Naive thymus-derived CD4-positive, alpha-beta T cell (primary cell): ENCODE results near the gene OXGR1. TPM values are rescaled to one million over a fixed set of nuclear protein-coding genes. Genes with fewer than 3 reads are reported as not detected.
A peak's percentile ranks its signal among the peaks of the same experiment; 100 is the strongest.

Experiments
- ATAC-seq: fragments of 150-1000 bp; cut with Tn5 transposase; 2 replicates; pipeline ENCODE4 v1.10.0; 2021; ENCODE audit warnings: mild to moderate bottlenecking, moderate library complexity
- CTCF ChIA-PET: fragments of 350-600 bp; sonication (Branson Sonifier 250); formaldehyde crosslinking; loops from one replicate; lab custom pipeline; 2021; ENCODE audit warnings: antibody characterized with exemption; lab: Charles Lee
- POLR2A ChIA-PET: fragments of 350-600 bp; sonication (Branson Sonifier 250); formaldehyde crosslinking; loops from one replicate; lab custom pipeline; 2021; ENCODE audit warnings: antibody characterized with exemption, inconsistent platforms; lab: Charles Lee
- DNase-seq, 9 donors: peaks; one replicate each; pipeline versions ENCODE4 v3.0.0 to v3.0.0-alpha.2; 2020 to 2022; ENCODE audit warnings: mixed read lengths in 1 of 9
- H3K27ac ChIP-seq: one replicate; pipeline ENCODE4 v1.7.0; 2013; ENCODE audit warnings: mild to moderate bottlenecking, low read depth, low read length, moderate library complexity
- H3K27me3 ChIP-seq, 2 donors: one replicate each; pipeline ENCODE4 v1.7.0; 2013; ENCODE audit warnings: low read length in 2 of 2, mild to moderate bottlenecking in 2 of 2, moderate library complexity in 2 of 2; ENCODE audit not compliant: control insufficient read depth in 2 of 2, insufficient read depth in 2 of 2
- H3K36me3 ChIP-seq, 3 experiments: 1 replicate in 2 of 3; 2 replicates in 1 of 3; pipeline ENCODE4 v1.7.0; 2013; ENCODE audit warnings: low read length in 3 of 3, mild to moderate bottlenecking in 3 of 3, moderate library complexity in 1 of 3; ENCODE audit not compliant: insufficient read depth in 3 of 3, control insufficient read depth in 2 of 3
- H3K4me1 ChIP-seq, 2 donors: one replicate each; pipeline ENCODE4 v1.7.0; 2013; ENCODE audit warnings: low read length in 2 of 2, mild to moderate bottlenecking in 2 of 2, moderate library complexity in 1 of 2; ENCODE audit not compliant: control insufficient read depth in 2 of 2, insufficient read depth in 2 of 2
- H3K4me3 ChIP-seq: 2 replicates; pipeline ENCODE4 v1.7.0; 2013; ENCODE audit warnings: mild to moderate bottlenecking, low read length
- H3K9me3 ChIP-seq, 3 experiments: 1 replicate in 2 of 3; 2 replicates in 1 of 3; pipeline ENCODE4 v1.7.0; 2013; ENCODE audit warnings: low read length in 3 of 3; ENCODE audit not compliant: control insufficient read depth in 2 of 3
- H3K27ac Mint-ChIP-seq, 9 donors: one replicate each; pipeline ENCODE4 v1.8.0; 2020 to 2022; ENCODE audit warnings: mixed read lengths in 9 of 9, mild to moderate bottlenecking in 8 of 9, moderate library complexity in 5 of 9, inconsistent platforms in 2 of 9
- H3K27me3 Mint-ChIP-seq, 5 donors: one replicate each; pipeline ENCODE4 v1.8.0; 2021 to 2022; ENCODE audit warnings: mixed read lengths in 5 of 5, mild to moderate bottlenecking in 1 of 5
- H3K36me3 Mint-ChIP-seq, 5 donors: one replicate each; pipeline ENCODE4 v1.8.0; 2020 to 2022; ENCODE audit warnings: mixed read lengths in 5 of 5, mild to moderate bottlenecking in 3 of 5, inconsistent platforms in 1 of 5
- H3K4me1 Mint-ChIP-seq, 7 donors: one replicate each; pipeline ENCODE4 v1.8.0; 2020 to 2022; ENCODE audit warnings: mixed read lengths in 7 of 7, mild to moderate bottlenecking in 3 of 7, inconsistent platforms in 1 of 7
- H3K4me3 Mint-ChIP-seq, 10 donors: one replicate each; pipeline ENCODE4 v1.8.0; 2020 to 2022; ENCODE audit warnings: mild to moderate bottlenecking in 10 of 10, mixed read lengths in 10 of 10, moderate library complexity in 6 of 10, inconsistent platforms in 2 of 10
- H3K9me3 Mint-ChIP-seq, 11 donors: one replicate each; pipeline ENCODE4 v1.8.0; 2020 to 2022; ENCODE audit warnings: mixed read lengths in 11 of 11, mild to moderate bottlenecking in 4 of 11, inconsistent platforms in 1 of 11, moderate library complexity in 1 of 11
- intact Hi-C, 2 donors: fragments of 100-400 bp; cut with micrococcal nuclease; formaldehyde crosslinking; loops; one replicate each; pipeline ENCODE4 v1.15.1; 2023
- polyA plus RNA-seq, 2 donors: library from polyadenylated mRNA; unstranded; fragments of 300-500 nt; fragmentation: Illumina TruSeq; gene quantifications; one replicate each; pipeline ENCODE4 v1.2.3, GENCODE V29; 2021
- total RNA-seq, 6 experiments: library from RNA in 5 of 6; stranded (reverse) in 5 of 6; gene quantifications; 1 replicate in 5 of 6; 2 replicates in 1 of 6; pipeline ENCODE4 v1.2.3 and lab custom pipeline; 2021 to 2026

OXGR1 gene
- total and polyA plus RNA-seq, 7 experiments from 2014 or later, result not detected

- Mint-ChIP-seq H3K27ac (no peak overlapping the region), H3K9me3 (peaks cover 0 to 4% (median 0%) of the 10 kb centered on the region in 11 donors), H3K27me3 (peaks cover 8 to 52% (median 44%) of the 10 kb centered on the region in 5 donors), H3K36me3 (peaks cover 0 to 4% (median 0%) of the 10 kb centered on the region in 5 donors), H3K4me1 (peaks cover 3 to 13% (median 7%) of the 10 kb centered on the region in 7 donors), H3K4me3 (no peak overlapping the region)
- Histone ChIP-seq H3K27me3 (no peaks in the 10 kb centered on the region), H3K36me3 (no peaks in the 10 kb centered on the region), H3K9me3 (no peaks in the 10 kb centered on the region), H3K27ac (no peak overlapping the region), H3K4me1 (no peaks in the 10 kb centered on the region), H3K4me3 (no peak overlapping the region)
- CTCF ChIA-PET, result no interaction called here
- intact Hi-C loops, result loop anchor here in 1 of 2 donors (10.0 kb wide), 1 partner anchor 793 kb away; no protein-coding TSS in a partner anchor
- POLR2A ChIA-PET, result no interaction called here
- DNase-seq (no peak), ATAC-seq (no peak)
Observed at GRCh38 chr13:97011446-97012131, 17.3 kb upstream of the OXGR1 start.

- H3K4me3 Mint-ChIP-seq, result no peak overlapping the region
- CTCF ChIA-PET, result no interaction called here
- POLR2A ChIA-PET, result no interaction called here
- no peak for ATAC-seq
- Histone ChIP-seq H3K4me1 (no peaks in the 10 kb centered on the region), H3K9me3 (no peaks in the 10 kb centered on the region), H3K27me3 (no peaks in the 10 kb centered on the region), H3K4me3 (no peak overlapping the region), H3K36me3 (no peaks in the 10 kb centered on the region), H3K27ac (no peak overlapping the region)
- H3K27ac Mint-ChIP-seq, result no peak overlapping the region
- peaks cover 2 to 58% (median 34%) of the 10 kb centered on the region in 5 donors for H3K27me3 Mint-ChIP-seq
- peaks cover 0 to 4% (median 0%) of the 10 kb centered on the region in 5 donors for H3K36me3 Mint-ChIP-seq
- H3K4me1 Mint-ChIP-seq, result peaks cover 0 to under 1% (median 0%) of the 10 kb centered on the region in 7 donors
- DNase-seq, result no peak
- H3K9me3 Mint-ChIP-seq, result peaks cover 0 to 4% (median 0%) of the 10 kb centered on the region in 11 donors
- intact Hi-C loops, result no loop called here
Observed at GRCh38 chr13:97008643-97009042, 14.4 kb upstream of the OXGR1 start.

DNA sequence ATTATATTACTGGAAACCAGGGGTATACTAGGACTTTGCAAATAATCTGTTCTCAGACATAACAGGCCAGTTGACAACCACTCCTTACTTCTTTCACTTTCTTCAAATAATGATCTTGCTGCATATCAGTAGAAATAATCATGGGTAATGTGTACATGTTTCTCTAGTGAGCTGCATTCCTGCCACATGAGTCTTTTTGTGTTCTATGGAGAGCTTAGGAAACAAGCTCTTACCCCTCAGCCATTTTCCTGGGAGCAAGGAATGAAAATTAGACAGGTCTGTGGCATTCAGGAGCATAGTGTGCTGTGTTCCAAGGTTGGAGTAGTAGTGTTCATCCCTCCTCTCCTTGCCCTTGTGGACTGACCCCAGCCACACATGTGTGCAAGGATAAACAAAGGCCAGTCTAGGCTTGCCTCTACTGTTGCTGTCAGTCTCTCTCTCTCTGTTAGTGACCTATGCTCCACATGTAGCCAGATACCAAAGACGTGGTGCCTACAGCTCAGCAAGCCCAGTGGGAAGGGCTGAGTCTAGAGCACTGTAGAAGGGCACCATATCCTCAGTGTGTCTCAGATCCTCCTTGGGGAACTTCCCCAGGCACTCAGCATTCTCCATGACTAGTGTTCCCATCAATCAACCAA, 11.5 kb upstream of the OXGR1 start:
- POLR2A ChIA-PET, result no interaction called here
- H3K27me3 ChIP-seq, result no peaks in the 10 kb centered on the region
- intact Hi-C loops, result no loop called here
- H3K36me3 ChIP-seq, result no peaks in the 10 kb centered on the region
- Mint-ChIP-seq H3K27me3 (peaks cover 13 to 51% (median 30%) of the 10 kb centered on the region in 5 donors), H3K27ac (no peak overlapping the region), H3K4me3 (no peak overlapping the region), H3K9me3 (peaks cover 0 to 2% (median 0%) of the 10 kb centered on the region in 11 donors), H3K36me3 (no peaks in the 10 kb centered on the region), H3K4me1 (peaks cover 0 to 3% (median 0%) of the 10 kb centered on the region in 7 donors)
- H3K4me1 ChIP-seq, result no peaks in the 10 kb centered on the region
- no peaks in the 10 kb centered on the region for H3K9me3 ChIP-seq
- no peak overlapping the region for H3K4me3 ChIP-seq
- no peak for DNase-seq
- no peak for ATAC-seq
- no peak overlapping the region for H3K27ac ChIP-seq
- CTCF ChIA-PET, result no interaction called here

DNA sequence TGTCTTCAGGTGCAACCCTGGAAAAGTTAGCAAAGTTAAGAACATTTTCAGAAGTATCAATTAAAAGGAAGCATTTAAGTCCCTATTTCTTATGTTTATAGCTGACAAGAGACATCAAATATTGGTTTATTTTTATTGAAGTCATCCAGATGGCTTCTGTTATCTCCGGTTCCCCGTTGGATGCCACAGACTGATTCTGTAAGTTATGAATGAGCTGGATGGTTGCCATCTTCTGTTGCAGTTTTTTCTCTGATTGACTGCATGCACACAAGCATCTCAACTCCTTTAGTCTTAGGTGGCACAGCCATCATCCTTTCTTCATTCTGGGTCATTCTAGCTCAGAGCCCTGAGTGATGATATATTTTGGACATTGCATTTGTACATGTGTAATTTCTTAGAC, 10.6 kb upstream of the OXGR1 start:
- ATAC-seq (no peak), DNase-seq (no peak)
- H3K4me1 ChIP-seq, result no peaks in the 10 kb centered on the region
- CTCF ChIA-PET, result no interaction called here
- H3K9me3 ChIP-seq, result no peaks in the 10 kb centered on the region
- intact Hi-C loops, result no loop called here
- no peak overlapping the region for H3K4me3 ChIP-seq
- POLR2A ChIA-PET, result no interaction called here
- Mint-ChIP-seq H3K4me3 (no peak overlapping the region), H3K4me1 (peaks cover 0 to 3% (median 0%) of the 10 kb centered on the region in 7 donors), H3K9me3 (peaks cover 0 to 2% (median 0%) of the 10 kb centered on the region in 11 donors), H3K27ac (no peak overlapping the region), H3K27me3 (peaks cover 17 to 53% (median 32%) of the 10 kb centered on the region in 5 donors), H3K36me3 (no peaks in the 10 kb centered on the region)
- no peak overlapping the region for H3K27ac ChIP-seq
- H3K27me3 ChIP-seq, result no peaks in the 10 kb centered on the region
- H3K36me3 ChIP-seq, result no peaks in the 10 kb centered on the region

- intact Hi-C loops, result no loop called here
- no peak overlapping the region for H3K27ac Mint-ChIP-seq
- no peaks in the 10 kb centered on the region for H3K4me1 ChIP-seq
- H3K27me3 Mint-ChIP-seq, result peaks cover 17 to 55% (median 37%) of the 10 kb centered on the region in 5 donors
- peaks cover 0 to 2% (median 0%) of the 10 kb centered on the region in 11 donors for H3K9me3 Mint-ChIP-seq
- H3K4me3 Mint-ChIP-seq, result no peak overlapping the region
- DNase-seq, result no peak
- peaks cover 0 to 4% (median 0%) of the 10 kb centered on the region in 7 donors for H3K4me1 Mint-ChIP-seq
- H3K4me3 ChIP-seq, result no peak overlapping the region
- ATAC-seq, result peak; percentile 56
- H3K27ac ChIP-seq, result no peak overlapping the region
- H3K36me3 Mint-ChIP-seq, result no peaks in the 10 kb centered on the region
- no peaks in the 10 kb centered on the region for H3K36me3 ChIP-seq
- H3K27me3 ChIP-seq, result no peaks in the 10 kb centered on the region
- H3K9me3 ChIP-seq, result no peaks in the 10 kb centered on the region
- POLR2A ChIA-PET, result no interaction called here
- CTCF ChIA-PET, result no interaction called here
Observed at GRCh38 chr13:97004096-97004876, 10.0 kb upstream of the OXGR1 start.

DNA sequence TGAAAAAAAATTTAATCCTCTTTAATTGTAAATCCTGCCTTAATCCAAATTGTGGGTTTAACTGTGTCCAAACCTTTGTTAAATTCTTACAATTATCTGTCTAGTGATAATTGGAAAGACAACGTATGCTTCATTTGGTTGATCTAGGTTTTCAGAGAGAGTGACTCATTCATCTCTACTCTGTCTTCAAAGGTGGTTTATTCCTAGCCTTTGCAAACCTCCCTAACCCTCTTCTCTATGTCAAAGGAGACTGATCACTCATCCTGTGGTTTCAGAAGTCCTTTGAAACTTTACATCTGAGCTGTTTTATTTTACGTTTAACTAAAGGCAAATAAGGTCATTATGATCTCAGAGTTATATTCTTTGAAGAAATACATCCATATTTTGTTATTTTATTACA, 8.8 kb upstream of the OXGR1 start:
- DNase-seq (no peak), ATAC-seq (no peak)
- H3K27me3 ChIP-seq, result no peaks in the 10 kb centered on the region
- Mint-ChIP-seq H3K9me3 (peaks cover 0 to 2% (median 0%) of the 10 kb centered on the region in 11 donors), H3K27ac (no peak overlapping the region), H3K36me3 (no peaks in the 10 kb centered on the region), H3K4me3 (no peak overlapping the region), H3K4me1 (peaks cover 0 to 6% (median 0%) of the 10 kb centered on the region in 7 donors), H3K27me3 (peaks cover 17 to 64% (median 42%) of the 10 kb centered on the region in 5 donors)
- intact Hi-C loops, result no loop called here
- ChIA-PET CTCF (no interaction called here), POLR2A (no interaction called here)
- no peak overlapping the region for H3K4me3 ChIP-seq
- H3K36me3 ChIP-seq, result no peaks in the 10 kb centered on the region
- H3K4me1 ChIP-seq, result no peaks in the 10 kb centered on the region
- H3K27ac ChIP-seq, result no peak overlapping the region
- no peaks in the 10 kb centered on the region for H3K9me3 ChIP-seq
